GM23248 (cell line): ENCODE results near the gene PDZK1. TPM values are rescaled to one million over a fixed set of nuclear protein-coding genes. Genes with fewer than 3 reads are reported as not detected.
"Not testable (repeated sequence)": the region's sequence is repeated elsewhere in the genome, so short reads cannot be mapped to it uniquely, and the experiment has no call there.

Source experiments
- DNase-seq: peaks from one replicate; pipeline ENCODE4 v3.0.0-alpha.2; 2015
- H2AFZ ChIP-seq: fragments of 200-600 bp; sonication (generic); 2 replicates; pipeline ENCODE4 v1.6.1; 2016; ENCODE audit warnings: antibody characterized with exemption
- H3F3A ChIP-seq: fragments of 200-600 bp; sonication (generic); 2 replicates; pipeline ENCODE4 v1.6.1; 2016; ENCODE audit warnings: mild to moderate bottlenecking, antibody characterized with exemption, mixed run types; ENCODE audit not compliant: insufficient read depth
- H3K27ac ChIP-seq: fragments of 200-600 bp; sonication (generic); 2 replicates; pipeline ENCODE4 v1.5.1; 2016; ENCODE audit warnings: mild to moderate bottlenecking
- H3K27me3 ChIP-seq: fragments of 200-600 bp; sonication (generic); replicated peaks from 2 replicates; pipeline ENCODE4 v1.6.1; 2016; ENCODE audit warnings: mild to moderate bottlenecking; ENCODE audit not compliant: insufficient read depth
- H3K36me3 ChIP-seq: fragments of 200-600 bp; sonication (generic); 2 replicates; pipeline ENCODE4 v1.6.1; 2016; ENCODE audit warnings: low read depth, mild to moderate bottlenecking
- H3K4me1 ChIP-seq: fragments of 200-600 bp; sonication (generic); 2 replicates; pipeline ENCODE4 v1.6.1; 2016; ENCODE audit warnings: mild to moderate bottlenecking; ENCODE audit not compliant: insufficient read depth
- H3K4me2 ChIP-seq: fragments of 200-600 bp; sonication (generic); one replicate; pipeline ENCODE4 v1.6.1; 2016; ENCODE audit warnings: mild to moderate bottlenecking; ENCODE audit not compliant: unreplicated experiment
- H3K4me3 ChIP-seq: fragments of 200-600 bp; sonication (generic); 2 replicates; pipeline ENCODE4 v1.5.1; 2016; ENCODE audit warnings: mild to moderate bottlenecking
- H3K79me2 ChIP-seq: fragments of 200-600 bp; sonication (generic); 2 replicates; pipeline ENCODE4 v1.6.1; 2016; ENCODE audit warnings: mild to moderate bottlenecking; ENCODE audit not compliant: insufficient read depth
- H3K9ac ChIP-seq: fragments of 200-600 bp; sonication (generic); 2 replicates; pipeline ENCODE4 v1.6.1; 2016; ENCODE audit warnings: mild to moderate bottlenecking
- H3K9me2 ChIP-seq: fragments of 200-600 bp; sonication (generic); 2 replicates; pipeline ENCODE4 v1.6.1; 2016; ENCODE audit warnings: mixed run types, mild to moderate bottlenecking, moderate library complexity; ENCODE audit not compliant: insufficient read depth
- H3K9me3 ChIP-seq: fragments of 200-600 bp; sonication (generic); one replicate; pipeline ENCODE4 v1.6.1; 2017; ENCODE audit warnings: low read depth
- H4K20me1 ChIP-seq: fragments of 200-600 bp; sonication (generic); 2 replicates; pipeline ENCODE4 v1.6.0; 2016; ENCODE audit not compliant: insufficient read depth
- WGBS, 2 experiments: methylation state at CpG; one replicate each; pipeline ENCODE4 v1.1.6; 2015 to 2017; ENCODE audit warnings: low lambda C conversion rate in 2 of 2, low coverage in 1 of 2; ENCODE audit errors: missing lambda C conversion rate in 2 of 2; 5-methylcytosine and 5-hydroxymethylcytosine counted together
- in situ Hi-C: fragments of 300-500 bp; cut with MboI; formaldehyde crosslinking; loops from 2 replicates; pipeline ENCODE4 v1.15.0; 2020
- polyA plus RNA-seq: library from polyadenylated mRNA; unstranded; fragments of >200 nt; fragmentation: Nextera tagmentation; extraction: Ambion mirVana; gene quantifications from 2 replicates; pipeline ENCODE4 v1.2.1, GENCODE V29; 2016
- total RNA-seq: library from RNA; depleted of rRNA; stranded (reverse); fragments of >200 nt; shearing (Covaris generic); gene quantifications from 2 replicates; pipeline ENCODE4 v1.2.3, GENCODE V29; 2014; rRNA removed

Gene PDZK1
- total and polyA plus RNA-seq, 2 experiments from 2014 or later: 0.91 to 0.97 TPM

DNA sequence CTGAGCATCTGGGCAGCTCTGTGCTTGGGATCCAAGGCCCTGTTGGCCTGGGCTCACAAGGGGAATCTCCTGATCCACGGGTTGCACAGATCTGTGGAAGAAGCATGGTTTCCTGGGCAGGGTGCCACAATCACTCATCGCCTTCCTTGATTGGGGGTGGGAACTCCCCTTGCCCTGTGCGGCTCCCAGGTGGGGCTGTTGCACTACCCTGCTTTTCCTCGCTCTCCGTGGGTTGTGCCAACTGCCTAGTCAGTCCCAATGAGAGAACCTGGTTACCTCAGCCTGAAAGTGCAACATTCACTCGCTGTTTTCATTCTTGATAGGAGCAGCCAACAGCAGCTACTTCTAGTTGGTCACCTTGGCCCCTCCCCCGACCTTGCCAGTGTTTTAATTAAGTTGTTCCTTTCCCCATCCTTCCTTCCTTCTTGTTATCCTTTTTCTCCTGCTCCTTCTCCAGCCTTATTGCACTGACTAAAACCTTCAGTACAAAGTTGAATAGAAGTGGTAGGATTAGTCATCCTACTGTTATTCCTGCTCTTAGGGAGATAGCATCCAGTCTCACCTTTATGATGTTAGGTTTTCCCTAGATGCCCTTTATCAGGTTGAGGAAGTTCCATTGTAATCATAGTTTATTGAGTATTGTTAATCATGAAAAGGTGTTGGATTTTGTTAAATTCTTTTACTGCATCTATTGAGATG is 50.8 kb downstream of the PDZK1 start:
- H3F3A ChIP-seq, H2AFZ ChIP-seq, H3K79me2 ChIP-seq, H3K4me1 ChIP-seq, H4K20me1 ChIP-seq, H3K27me3 ChIP-seq, H3K27ac ChIP-seq, DNase-seq, H3K36me3 ChIP-seq, H3K4me3 ChIP-seq, H3K9ac ChIP-seq, in situ Hi-C loops, H3K9me3 ChIP-seq, H3K4me2 ChIP-seq, H3K9me2 ChIP-seq: not testable (repeated sequence)
- 94 to 98% methylated on average over 4 of the region's 7 CpGs for WGBS, 2 experiments

DNA sequence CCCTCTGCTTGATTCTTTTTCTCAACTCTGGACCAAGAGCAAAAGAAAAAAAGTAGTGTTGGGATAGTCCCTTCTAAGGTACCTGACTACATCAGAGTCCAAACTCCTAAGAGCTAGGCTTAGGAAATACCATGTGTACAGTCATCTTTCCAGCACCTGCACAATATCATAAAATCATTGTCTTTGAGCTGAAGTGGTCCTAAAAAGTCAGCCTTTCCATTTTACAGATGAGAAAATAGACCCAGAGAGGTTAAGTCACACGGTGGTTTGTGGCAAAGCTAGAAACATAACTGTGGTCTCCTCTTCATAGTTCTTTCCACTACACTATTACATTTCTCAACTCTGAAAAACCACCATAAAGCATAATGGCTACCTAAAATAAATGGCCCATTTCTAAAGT is 63.2 kb downstream of the PDZK1 start:
- DNase-seq, in situ Hi-C loops, H3F3A ChIP-seq, H3K27ac ChIP-seq, H2AFZ ChIP-seq, H3K4me2 ChIP-seq, H4K20me1 ChIP-seq, H3K9me3 ChIP-seq, H3K4me1 ChIP-seq, H3K36me3 ChIP-seq, H3K9me2 ChIP-seq, H3K9ac ChIP-seq, H3K4me3 ChIP-seq, H3K79me2 ChIP-seq, H3K27me3 ChIP-seq: not testable (repeated sequence)
- no CpG with 5 or more reads among the region's 1 CpG for WGBS, 2 experiments

DNA sequence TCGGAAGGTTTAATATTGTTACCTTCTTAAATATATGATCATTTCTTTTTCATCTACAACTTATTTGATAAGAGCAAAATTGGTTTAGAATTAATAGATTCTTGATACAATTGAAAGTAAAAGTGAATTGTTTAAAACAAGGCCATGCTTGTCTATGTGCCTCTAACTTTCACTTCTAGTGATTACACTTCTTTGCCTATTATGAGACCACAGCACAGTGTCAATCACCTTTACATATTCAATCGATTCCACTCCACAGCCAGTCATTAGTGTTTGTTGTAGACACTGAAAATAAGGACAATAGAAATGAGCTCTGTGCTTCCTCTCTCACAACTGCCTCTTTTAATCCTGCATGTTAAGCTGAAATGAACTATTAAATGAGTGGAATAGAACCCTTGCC is 65.3 kb downstream of the PDZK1 start:
- H3K4me3 ChIP-seq, H3K36me3 ChIP-seq, H3K79me2 ChIP-seq, H4K20me1 ChIP-seq, H3K9ac ChIP-seq, H3K4me1 ChIP-seq, H3K9me3 ChIP-seq, H3F3A ChIP-seq, H3K27me3 ChIP-seq, H3K4me2 ChIP-seq, H3K9me2 ChIP-seq, H3K27ac ChIP-seq, in situ Hi-C loops, H2AFZ ChIP-seq, DNase-seq: not testable (repeated sequence)
- WGBS, 2 experiments: 100% methylated on average over 1 of the region's 2 CpGs

DNA sequence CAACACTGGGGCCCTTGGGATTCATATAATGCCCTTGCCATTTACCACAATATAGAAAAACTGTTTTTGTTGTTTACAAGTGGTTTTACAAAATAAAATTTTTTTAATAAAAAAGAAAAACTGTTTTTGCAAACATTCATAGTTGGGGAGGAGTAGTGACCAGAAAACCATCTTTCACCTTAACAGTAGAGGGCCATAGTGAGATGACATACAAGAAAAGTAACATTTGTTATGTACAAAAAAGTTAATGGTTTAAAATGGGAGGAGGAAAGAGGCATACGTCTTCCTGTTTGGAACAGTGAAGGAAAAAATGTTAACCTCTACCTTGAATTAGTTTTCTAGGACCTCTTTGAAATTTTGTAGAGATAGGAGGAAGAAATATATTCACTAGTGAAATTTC is 70.9 kb downstream of the PDZK1 start:
- H3K27ac ChIP-seq, DNase-seq, H3F3A ChIP-seq, H3K4me3 ChIP-seq, H3K9ac ChIP-seq, H4K20me1 ChIP-seq, H3K4me1 ChIP-seq, in situ Hi-C loops, H3K9me3 ChIP-seq, H3K79me2 ChIP-seq, H3K36me3 ChIP-seq, H3K4me2 ChIP-seq, H3K27me3 ChIP-seq, H2AFZ ChIP-seq, H3K9me2 ChIP-seq: not testable (repeated sequence)
- WGBS, 2 experiments: 82 to 84% methylated on average over 1 of the region's 1 CpG

DNA sequence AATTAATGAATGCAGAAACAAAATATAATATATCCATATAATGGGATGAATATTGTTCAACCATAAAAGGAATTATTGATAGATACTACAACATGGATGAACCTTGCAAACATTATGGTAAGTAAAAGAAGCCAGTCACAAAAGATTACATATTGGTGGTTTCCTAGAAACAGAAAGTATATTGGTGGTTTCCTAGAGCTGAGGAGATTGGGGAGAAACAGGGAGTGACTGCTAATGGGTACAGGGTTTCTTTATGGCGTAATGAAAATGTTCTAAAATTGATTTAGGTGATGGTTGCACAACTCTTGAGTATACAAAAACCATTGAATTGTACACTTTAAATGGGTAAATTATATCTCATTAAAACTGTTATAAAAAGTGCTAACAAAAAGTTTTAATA is 85.0 kb downstream of the PDZK1 start:
- H3K36me3 ChIP-seq, H3K79me2 ChIP-seq, DNase-seq, H3K4me3 ChIP-seq, H3F3A ChIP-seq, H3K9ac ChIP-seq, H3K4me2 ChIP-seq, H2AFZ ChIP-seq, H3K4me1 ChIP-seq, H3K27ac ChIP-seq, H3K27me3 ChIP-seq, in situ Hi-C loops, H4K20me1 ChIP-seq, H3K9me2 ChIP-seq, H3K9me3 ChIP-seq: not testable (repeated sequence)
- no CpG with 5 or more reads among the region's 1 CpG for WGBS, 2 experiments

Other genes with a start within 250 kb of the PDZK1 start
- gene GPR89A, start 99.4 kb downstream of the PDZK1 start, total RNA-seq: 32.6 and 51.2 TPM in 2 replicates
- 29.0 and 32.0 TPM in 2 replicates for gene GPR89A, start 99.4 kb downstream of the PDZK1 start, polyA plus RNA-seq
- not detected in 2 replicates for gene CD160, start 12.1 kb upstream of the PDZK1 start, total RNA-seq
- 0.25 and 0.33 TPM in 2 replicates for gene CD160, start 12.1 kb upstream of the PDZK1 start, polyA plus RNA-seq
- gene RNF115, start 116.7 kb upstream of the PDZK1 start, total RNA-seq: 14.5 and 14.8 TPM in 2 replicates
- 13.9 and 14.2 TPM in 2 replicates for gene RNF115, start 116.7 kb upstream of the PDZK1 start, polyA plus RNA-seq
- 23.1 and 42.2 TPM in 2 replicates for gene POLR3C, start 116.8 kb upstream of the PDZK1 start, total RNA-seq
- gene POLR3C, start 116.8 kb upstream of the PDZK1 start, polyA plus RNA-seq: 38.4 and 39.0 TPM in 2 replicates
- 5.9 and 12.0 TPM in 2 replicates for gene NUDT17, start 138.3 kb upstream of the PDZK1 start, total RNA-seq
- gene NUDT17, start 138.3 kb upstream of the PDZK1 start, polyA plus RNA-seq: 7.8 and 9.5 TPM in 2 replicates
- 22.2 and 32.5 TPM in 2 replicates for gene PIAS3, start 151.7 kb upstream of the PDZK1 start, total RNA-seq
- 58.3 and 63.0 TPM in 2 replicates for gene PIAS3, start 151.7 kb upstream of the PDZK1 start, polyA plus RNA-seq
- gene ANKRD35, start 178.5 kb upstream of the PDZK1 start, total RNA-seq: 0.38 and 0.65 TPM in 2 replicates
- gene ANKRD35, start 178.5 kb upstream of the PDZK1 start, polyA plus RNA-seq: 3.4 and 3.5 TPM in 2 replicates
- gene ITGA10, start 202.7 kb upstream of the PDZK1 start, total RNA-seq: 0.13 and 0.65 TPM in 2 replicates
- gene ITGA10, start 202.7 kb upstream of the PDZK1 start, polyA plus RNA-seq: 0.31 and 0.35 TPM in 2 replicates
- gene PEX11B, start 211.3 kb upstream of the PDZK1 start, total RNA-seq: 32.2 and 34.5 TPM in 2 replicates
- 37.1 and 37.9 TPM in 2 replicates for gene PEX11B, start 211.3 kb upstream of the PDZK1 start, polyA plus RNA-seq
- gene RBM8A, start 220.1 kb upstream of the PDZK1 start, total RNA-seq: 112 and 127 TPM in 2 replicates
- 204 and 210 TPM in 2 replicates for gene RBM8A, start 220.1 kb upstream of the PDZK1 start, polyA plus RNA-seq